ENCODE results near the gene TMOD1. TPM values are rescaled to one million over a fixed set of nuclear protein-coding genes. Genes with fewer than 3 reads are reported as not detected.
A peak's percentile ranks its signal among the peaks of the same experiment; 100 is the strongest.

The TMOD1 gene
- total RNA-seq, 4 donors from 2014 or later = 1.8 to 4.9 (median 2.9) TPM

DNA sequence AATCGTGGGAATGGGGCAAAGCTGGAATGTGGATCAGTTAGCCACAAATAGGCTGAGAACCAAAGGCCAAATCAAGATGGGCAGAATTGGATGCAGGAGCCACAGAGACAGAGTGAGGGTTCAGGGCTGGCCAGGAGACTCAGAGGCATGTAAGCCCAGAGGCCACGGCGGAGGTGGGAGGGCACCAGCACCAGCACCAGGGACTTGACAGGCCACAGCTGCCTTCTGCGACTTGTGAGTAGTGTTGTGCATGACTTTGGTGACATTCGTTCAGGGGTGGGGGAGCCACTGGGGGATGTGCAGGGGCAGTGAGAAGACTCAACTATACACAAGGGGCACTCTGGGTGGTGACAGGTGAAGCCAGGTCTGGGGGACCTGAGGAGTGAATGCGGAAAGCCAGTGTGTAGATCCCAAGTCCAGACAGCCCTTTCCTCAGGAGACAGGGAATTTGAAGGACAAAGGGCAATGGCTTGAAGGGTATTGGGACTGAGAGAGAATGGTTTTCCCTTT lies 53.2 kb downstream of the TMOD1 start:
- H3K4me3 ChIP-seq (ENCODE audit: low read depth, poor library complexity, severe bottlenecking) = no peak overlapping the region
- DNase-seq (ENCODE audit: low spot score in 2 of 2) = peak in 1 of 2 donors; percentile 80
- intact Hi-C loops (cut with DNase I; ENCODE audit: low total_unique reads) = no loop called here
- WGBS, 2 donors = 83 to 94% methylated on average over 6 of the region's 6 CpGs
- no peak for TF ChIP-seq POLR2A (IDR thresholded peaks at IDR 0.05)
- TF ChIP-seq, protein P1, sequence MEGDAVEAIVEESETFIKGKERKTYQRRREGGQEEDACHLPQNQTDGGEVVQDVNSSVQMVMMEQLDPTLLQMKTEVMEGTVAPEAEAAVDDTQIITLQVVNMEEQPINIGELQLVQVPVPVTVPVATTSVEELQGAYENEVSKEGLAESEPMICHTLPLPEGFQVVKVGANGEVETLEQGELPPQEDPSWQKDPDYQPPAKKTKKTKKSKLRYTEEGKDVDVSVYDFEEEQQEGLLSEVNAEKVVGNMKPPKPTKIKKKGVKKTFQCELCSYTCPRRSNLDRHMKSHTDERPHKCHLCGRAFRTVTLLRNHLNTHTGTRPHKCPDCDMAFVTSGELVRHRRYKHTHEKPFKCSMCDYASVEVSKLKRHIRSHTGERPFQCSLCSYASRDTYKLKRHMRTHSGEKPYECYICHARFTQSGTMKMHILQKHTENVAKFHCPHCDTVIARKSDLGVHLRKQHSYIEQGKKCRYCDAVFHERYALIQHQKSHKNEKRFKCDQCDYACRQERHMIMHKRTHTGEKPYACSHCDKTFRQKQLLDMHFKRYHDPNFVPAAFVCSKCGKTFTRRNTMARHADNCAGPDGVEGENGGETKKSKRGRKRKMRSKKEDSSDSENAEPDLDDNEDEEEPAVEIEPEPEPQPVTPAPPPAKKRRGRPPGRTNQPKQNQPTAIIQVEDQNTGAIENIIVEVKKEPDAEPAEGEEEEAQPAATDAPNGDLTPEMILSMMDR (IDR thresholded peaks at IDR 0.05) = no peak

DNA sequence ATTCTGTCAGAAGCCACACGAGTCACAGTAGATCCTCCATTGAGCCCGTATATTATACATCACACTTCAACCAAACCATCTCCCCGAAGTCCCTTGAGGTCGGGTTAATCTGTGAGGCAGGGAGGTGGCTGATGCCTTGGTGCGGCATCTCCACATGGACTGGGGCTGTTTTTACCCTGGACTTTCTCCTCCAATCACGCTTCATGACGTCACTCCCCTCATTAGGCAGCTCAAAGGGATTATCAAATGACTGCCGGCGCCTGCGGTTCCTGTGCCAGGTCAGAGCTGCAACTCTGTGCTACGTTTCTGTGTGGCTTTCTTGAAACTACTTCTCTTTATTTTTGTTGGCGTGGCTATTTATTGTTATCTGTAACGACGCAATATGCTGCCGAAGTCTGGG lies 53.7 kb downstream of the TMOD1 start:
- no peak for TF ChIP-seq POLR2A (IDR thresholded peaks at IDR 0.05)
- TF ChIP-seq, protein P1 (IDR thresholded peaks at IDR 0.05) = no peak
- WGBS, 2 donors = 73 to 76% methylated on average over 15 of the region's 15 CpGs
- intact Hi-C loops (cut with DNase I; ENCODE audit: low total_unique reads) = no loop called here
- peak in 1 of 2 donors; percentile 67 for DNase-seq (ENCODE audit: low spot score in 2 of 2)
- no peak overlapping the region for H3K4me3 ChIP-seq (ENCODE audit: low read depth, poor library complexity, severe bottlenecking)

DNA sequence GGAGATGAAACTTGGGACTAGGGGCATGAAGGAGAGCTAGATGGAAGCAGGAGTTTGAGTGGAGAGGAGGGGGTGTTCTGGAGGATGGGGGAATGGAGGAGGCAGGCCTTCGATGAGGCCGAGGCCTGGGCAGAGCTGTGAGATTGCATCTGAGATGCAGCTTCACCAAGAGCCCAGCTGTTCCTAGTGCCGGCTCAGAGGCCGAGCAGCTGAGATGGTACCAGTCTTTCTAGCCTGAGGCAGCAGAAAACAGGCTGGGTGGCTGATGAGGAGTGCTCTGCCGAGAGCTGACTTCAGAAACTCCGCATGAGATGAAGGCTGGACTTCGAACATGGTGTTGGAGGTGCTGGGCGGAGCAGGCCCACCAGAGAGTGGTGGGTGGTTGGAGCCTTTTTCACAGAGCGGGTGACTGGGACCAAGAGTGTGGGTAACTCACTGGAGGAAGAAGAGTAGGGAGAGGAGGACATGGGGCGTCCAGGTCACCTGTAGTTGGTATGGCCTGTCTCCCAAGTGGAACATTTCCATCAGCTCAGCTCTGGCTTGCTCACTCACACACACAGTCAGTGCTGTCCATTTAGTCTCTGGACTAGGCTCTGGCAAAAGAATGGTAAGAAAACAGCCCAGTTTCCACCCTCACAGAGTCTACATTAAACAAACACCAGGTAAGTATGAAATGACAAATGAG lies 54.7 kb downstream of the TMOD1 start:
- H3K4me3 ChIP-seq (ENCODE audit: low read depth, poor library complexity, severe bottlenecking) = no peak overlapping the region
- DNase-seq (ENCODE audit: low spot score in 2 of 2) = peak in 1 of 2 donors; percentile 73
- TF ChIP-seq POLR2A (IDR thresholded peaks at IDR 0.05) = no peak
- TF ChIP-seq, protein P1 (IDR thresholded peaks at IDR 0.05) = no peak
- 84 to 94% methylated on average over 10 of the region's 10 CpGs for WGBS, 2 donors
- intact Hi-C loops (cut with DNase I; ENCODE audit: low total_unique reads) = no loop called here

DNA sequence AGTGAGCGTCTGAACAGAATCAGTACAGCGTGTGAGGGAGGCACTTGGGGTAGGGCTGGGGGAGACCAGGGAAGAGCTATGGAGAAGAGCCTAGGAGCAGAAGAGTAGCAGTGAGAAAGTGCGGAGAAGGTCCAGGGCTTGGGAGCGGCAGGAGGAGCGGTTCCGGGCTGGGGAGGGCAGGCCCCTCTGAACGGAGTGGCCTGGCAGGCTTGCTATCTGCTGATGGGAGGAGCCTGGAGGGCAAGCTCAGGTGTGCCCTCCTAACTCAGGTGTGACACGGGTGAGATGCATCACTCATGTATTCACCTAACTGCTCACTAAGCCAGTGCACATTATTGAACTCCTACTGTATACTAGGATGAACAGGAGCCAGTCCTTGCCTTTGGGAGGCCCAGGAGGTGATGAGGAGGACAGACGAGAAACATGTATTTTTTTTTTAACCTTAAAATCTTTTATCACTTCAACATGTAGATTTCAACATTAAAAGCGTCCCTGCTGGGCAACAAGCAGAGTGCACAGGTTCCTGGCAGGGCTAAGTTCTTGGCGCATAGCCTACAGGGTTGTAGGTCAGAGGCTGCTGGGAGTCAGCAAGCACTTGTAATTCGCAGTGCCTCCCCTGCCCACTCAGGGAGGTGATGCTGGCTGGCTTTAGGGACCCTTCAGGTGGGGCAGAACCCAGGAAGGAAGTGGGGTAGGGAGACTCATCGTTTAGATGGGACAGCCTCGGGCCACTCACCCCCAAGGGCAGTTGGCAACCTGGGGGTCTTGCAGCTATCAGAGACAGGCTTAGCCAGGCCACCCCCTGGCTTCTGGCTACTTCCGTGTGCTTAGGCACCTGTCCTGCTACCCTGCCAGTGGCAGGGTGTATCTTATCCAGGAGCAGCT lies 55.5 kb downstream of the TMOD1 start:
- intact Hi-C loops (cut with DNase I; ENCODE audit: low total_unique reads) = no loop called here
- DNase-seq (ENCODE audit: low spot score in 2 of 2) = peak in 1 of 2 donors; percentile 85
- no peak overlapping the region for H3K4me3 ChIP-seq (ENCODE audit: low read depth, poor library complexity, severe bottlenecking)
- 70 to 73% methylated on average over 14 to 15 of the region's 15 CpGs for WGBS, 2 donors
- TF ChIP-seq, protein P1 (IDR thresholded peaks at IDR 0.05) = no peak
- TF ChIP-seq POLR2A (IDR thresholded peaks at IDR 0.05) = no peak

DNA sequence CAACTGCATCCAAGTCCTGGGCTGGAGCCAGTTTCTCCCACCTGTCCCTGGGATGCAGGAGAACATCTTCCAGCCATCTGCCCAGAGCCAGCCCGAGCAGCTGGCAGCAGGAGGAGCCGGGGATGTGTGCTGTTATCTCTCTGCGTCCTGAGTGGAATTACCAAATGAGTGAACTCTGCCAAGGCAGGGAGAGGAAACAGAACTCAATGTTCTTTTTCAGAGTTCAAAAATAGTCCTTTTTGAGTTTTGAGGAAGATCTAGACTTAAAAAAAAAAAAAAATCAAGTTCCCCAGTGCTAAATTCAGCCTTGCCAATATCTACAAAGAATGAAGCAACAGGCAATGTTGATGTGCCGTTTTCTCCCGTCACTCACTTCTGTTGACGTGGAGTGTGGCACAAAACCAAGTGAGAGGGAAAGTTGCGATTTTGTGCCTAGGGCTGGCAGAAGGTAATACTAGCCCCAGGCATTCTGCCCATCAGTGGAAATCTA lies 56.2 kb downstream of the TMOD1 start:
- no peak for TF ChIP-seq POLR2A (IDR thresholded peaks at IDR 0.05)
- TF ChIP-seq, protein P1 (IDR thresholded peaks at IDR 0.05) = no peak
- WGBS, 2 donors = 6 to 17% methylated on average over 7 of the region's 7 CpGs
- intact Hi-C loops (cut with DNase I; ENCODE audit: low total_unique reads) = no loop called here
- H3K4me3 ChIP-seq (ENCODE audit: low read depth, poor library complexity, severe bottlenecking) = no peak overlapping the region
- DNase-seq (ENCODE audit: low spot score in 2 of 2) = peak; percentile 82 to 93
